HG02884 (cell line): ENCODE results near the gene WNT16.

Experiments used
- ATAC-seq: cut with Tn5 transposase; IDR thresholded peaks from one replicate; pipeline ENCODE4 v1.9.1; 2021; ENCODE audit warnings: mild to moderate bottlenecking, moderate library complexity; ENCODE audit not compliant: unreplicated experiment

Gene WNT16

DNA sequence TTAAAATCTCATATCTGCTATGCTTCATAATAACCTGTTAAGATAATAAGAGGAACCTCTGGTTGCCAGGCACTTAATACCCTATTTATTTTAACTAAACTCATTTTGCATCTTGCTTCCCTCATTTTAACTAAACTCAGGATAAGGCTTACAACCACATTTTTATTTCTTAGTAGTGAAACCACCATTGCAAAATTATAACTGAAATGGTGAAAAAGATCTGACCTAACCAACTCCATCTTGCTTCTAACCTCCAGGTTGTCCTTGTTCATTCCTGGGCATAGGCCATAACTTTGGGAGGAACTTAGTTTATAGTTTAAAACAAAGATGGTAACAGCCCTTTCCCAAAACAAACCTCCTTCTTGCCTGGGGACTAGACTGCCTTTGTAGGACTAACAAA lies 61.3 kb downstream of the WNT16 start:
- ATAC-seq = no peak

DNA sequence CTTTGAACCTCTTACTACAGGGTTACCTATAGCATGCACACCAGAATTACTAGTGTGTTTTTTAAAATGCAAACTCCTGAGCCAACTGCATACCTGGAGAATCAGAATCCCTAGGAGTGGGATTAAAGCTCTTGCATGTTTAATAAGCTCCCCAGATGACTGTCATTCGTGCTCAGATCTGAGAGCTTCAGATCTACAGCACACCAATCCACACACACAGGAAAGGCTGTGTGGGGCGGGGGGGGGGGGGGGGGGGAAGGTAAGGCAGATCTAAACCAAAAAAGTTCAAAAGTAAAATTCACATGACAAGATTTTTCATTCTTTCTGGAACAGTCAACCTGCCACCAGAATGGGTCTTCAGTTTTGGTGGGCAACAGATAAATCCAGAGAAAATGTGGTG lies 61.8 kb downstream of the WNT16 start:
- ATAC-seq = no peak
